AG08395 (cell line): ENCODE results near the gene MTSS2.

Experiments
- DNase-seq: peaks from one replicate; pipeline ENCODE4 v3.0.0; 2012; ENCODE audit warnings: mixed read lengths, low spot score

Gene MTSS2

DNA sequence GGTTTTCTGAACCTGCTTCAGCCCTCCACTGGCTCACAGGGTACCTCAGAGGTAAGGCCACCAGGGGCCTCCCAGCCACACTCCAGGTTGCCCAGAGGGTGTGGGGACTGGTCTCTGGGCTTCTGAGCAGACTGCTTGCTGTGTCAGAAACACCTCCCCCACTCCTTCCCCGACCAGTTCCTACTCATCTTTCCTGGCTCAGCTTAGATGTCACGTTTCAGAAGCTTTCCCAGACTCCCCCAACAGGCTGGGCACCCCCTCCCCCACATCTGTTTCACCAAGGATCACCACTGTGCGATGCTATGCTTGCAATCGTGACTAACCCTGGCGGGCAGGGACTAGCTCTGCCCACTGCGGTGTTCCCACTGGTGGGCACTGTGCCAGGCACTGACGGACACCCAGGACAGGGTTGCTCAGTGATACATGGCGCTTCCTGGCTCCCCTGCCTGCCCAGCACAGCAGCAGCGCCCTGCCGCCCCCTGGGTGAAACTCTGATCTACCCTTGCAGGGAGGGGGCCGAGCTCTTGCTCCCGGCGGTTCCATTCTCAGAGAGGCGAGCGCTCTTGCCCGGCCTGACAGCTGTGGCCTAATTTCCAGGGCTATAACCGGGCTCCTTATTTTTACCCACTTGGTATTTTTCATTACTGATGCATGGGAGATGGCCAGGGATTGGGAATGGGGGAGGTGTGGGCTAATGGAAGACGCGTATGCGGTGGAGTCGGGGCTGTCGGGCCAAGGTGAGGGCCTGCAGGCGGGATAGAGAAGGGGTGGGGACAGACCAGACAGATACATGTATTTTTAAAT, 29.4 kb upstream of the MTSS2 start:
- DNase-seq: peak; percentile 95

GRCh38 chr16:70714581-70715054, 28.8 kb upstream of the MTSS2 start:
- no peak for DNase-seq

DNA sequence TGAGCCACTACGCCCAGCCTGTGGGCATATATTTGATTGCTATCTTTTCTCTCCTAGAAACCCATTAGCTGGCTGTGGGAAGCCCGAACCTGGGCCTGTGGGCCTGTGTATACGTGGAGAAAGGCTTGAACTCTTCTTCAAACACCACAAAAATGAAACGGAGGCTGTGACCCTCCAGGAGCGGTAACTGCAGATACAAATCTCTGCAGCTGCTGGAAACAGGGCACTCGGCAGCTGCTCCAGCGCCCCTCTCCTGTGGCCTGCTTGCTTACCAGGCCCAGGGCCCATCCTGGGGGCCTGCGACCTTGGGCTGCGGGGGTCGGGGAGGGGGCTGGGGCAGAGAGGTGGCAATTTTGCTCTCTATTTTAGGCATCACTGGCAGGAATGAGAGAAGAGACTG, 28.0 kb upstream of the MTSS2 start:
- DNase-seq: no peak

DNA sequence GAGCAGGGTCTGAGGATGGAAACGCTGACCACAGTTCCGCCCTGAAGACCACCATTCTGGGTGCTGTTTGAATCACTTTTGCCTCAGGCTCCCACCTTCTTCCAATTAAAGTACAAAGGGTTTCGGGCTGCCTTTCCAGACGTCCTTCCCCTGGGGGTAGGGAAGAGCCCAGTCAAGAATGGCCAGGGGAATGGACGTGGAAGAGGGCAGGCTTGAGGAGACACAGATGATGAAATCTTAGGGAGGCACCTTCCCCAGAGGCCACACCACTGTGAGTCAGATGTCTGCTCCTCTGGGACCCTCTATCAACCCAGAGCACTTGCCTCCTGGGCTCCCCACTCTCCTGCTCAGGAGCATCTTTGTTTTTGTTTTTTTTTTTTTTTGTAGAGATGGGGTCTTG, 27.5 kb upstream of the MTSS2 start:
- no peak for DNase-seq

GRCh38 chr16:70712942-70713341, 27.1 kb upstream of the MTSS2 start:
- no peak for DNase-seq

DNA sequence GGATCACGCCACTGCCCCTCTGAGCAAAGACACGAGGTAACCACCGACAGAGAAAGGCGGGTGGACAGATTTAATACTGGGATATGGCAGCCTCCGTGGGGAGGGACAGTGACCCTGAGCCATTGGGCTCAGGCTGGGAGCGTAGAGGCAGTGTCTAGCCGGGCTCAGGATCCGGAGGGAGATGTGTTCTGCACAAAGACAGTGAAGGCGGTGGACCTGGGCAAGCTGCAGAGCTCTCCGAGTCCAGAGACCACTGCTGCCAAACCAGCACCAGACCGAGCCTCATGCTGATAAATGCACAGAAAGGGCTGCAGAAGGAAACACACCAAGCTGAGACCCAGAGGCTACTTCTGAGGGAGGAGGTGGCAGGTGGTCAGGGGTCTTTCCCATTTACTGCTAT, 26.5 kb upstream of the MTSS2 start:
- DNase-seq: no peak

- DNase-seq: no peak
Measured at GRCh38 chr16:70711211-70712031, 25.6 kb upstream of the MTSS2 start.

- DNase-seq: no peak
Measured at GRCh38 chr16:70710422-70711210, 24.8 kb upstream of the MTSS2 start.

DNA sequence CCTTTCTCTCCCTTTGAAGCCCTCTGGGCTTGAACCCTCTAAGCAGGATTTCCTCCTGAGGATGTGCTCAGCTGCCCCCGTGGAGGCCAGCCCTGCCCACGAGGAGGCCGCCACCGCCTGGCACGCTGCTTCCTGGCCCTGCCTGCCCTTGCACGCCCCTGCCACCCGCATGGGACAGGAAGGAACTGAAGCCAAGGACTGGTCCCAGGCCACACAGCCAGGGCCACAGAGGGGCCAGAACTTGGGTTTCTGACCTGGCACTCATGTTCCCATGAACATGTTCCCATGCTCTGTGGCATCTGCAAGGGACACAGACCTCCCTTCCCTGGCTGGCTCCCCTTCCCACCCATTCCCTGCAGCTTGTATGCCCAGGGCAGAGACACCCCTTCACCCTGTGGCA, 24.1 kb upstream of the MTSS2 start:
- no peak for DNase-seq

GRCh38 chr16:70709457-70709856, 23.6 kb upstream of the MTSS2 start:
- DNase-seq: no peak

DNA sequence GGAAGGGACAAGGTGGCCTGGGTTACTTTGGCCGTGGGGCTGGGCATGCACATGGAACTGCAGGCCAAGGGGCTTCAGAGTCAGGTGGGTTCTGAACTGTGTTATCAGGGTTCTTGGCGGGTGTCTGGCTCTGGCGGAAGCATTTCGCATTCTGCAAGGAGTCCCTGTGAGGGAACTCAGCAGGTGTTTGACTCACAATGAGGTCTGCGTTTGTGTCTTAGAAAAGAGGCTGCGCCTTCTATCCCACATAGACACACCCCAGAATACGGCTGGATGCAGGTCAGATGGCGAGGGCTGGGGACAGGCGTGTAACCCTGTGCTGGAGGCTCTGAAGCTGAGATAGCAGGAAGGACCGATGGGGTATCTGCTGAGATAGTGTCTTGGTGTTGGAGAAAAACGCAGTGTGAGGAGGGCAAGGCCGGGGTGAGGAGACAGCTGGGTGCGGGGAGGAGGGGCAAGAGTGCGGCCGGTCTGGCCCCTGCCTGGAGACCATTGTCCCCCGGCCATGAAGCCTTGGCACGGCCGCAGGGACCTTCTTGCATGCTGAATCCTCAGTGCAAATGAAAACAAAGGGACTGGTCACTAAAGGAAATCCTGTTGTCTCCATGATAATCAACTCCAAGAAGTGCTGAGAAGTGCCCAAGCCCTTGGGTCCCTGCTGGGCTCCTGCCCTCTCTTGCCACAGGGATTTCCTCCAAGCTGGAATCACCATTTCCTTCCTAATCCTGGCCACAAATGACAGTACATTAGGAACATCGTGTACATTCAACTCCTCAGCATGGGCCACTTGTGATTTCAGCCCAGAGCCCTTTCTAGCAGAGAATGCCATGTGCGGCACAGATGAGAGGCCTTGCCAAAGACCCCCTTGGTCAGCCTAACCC, 22.8 kb upstream of the MTSS2 start:
- no peak for DNase-seq

DNA sequence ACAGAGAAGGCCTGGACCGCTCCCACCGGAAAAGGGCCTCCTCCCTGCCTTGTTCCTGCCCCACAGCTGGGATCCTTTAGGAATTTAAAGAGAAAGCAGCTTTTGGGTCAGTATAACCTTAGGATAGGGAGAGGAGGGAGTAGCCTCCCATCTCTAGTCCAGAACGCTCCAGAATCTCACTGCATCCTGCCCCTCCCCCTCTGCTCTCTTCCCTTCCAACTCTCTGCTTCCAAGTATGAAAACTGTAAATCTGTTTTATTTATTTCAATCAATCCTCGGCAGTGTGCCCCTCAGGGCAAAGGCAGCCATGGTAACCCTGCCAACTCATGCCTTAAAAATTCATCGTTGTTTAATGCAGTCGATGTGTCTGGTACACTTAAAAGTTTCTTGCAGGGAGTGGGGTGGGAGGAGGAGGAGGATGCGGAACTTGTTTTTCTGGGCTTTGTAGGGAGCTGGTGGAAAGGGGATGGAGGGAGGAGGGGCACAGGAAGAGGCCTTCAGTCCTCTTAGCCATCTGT, 21.2 kb upstream of the MTSS2 start:
- DNase-seq: peak; percentile 74

GRCh38 chr16:70705056-70705455, 19.2 kb upstream of the MTSS2 start:
- DNase-seq: no peak

DNA sequence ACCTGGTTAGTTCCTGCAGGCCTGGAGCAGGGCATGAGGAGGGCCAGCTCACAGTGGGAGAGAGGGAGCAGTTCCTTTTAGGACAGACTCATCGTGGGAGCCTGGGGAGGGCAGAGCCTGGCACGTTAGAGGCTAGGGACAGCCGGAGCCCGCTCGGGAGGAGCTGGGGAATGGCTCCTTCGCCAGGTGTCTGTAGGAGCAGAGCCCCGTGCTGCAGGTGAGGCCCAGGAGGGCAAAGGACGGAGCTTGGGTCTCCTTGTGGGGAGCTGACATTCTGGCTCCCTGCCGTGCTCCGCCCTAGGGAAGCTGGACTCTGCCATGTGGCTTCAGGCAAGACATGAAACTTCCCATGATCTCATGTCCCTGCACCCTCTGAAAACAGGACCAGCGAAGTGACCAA, 18.7 kb upstream of the MTSS2 start:
- no peak for DNase-seq

- no peak for DNase-seq
Measured at GRCh38 chr16:70703835-70704381, 18.1 kb upstream of the MTSS2 start.

DNA sequence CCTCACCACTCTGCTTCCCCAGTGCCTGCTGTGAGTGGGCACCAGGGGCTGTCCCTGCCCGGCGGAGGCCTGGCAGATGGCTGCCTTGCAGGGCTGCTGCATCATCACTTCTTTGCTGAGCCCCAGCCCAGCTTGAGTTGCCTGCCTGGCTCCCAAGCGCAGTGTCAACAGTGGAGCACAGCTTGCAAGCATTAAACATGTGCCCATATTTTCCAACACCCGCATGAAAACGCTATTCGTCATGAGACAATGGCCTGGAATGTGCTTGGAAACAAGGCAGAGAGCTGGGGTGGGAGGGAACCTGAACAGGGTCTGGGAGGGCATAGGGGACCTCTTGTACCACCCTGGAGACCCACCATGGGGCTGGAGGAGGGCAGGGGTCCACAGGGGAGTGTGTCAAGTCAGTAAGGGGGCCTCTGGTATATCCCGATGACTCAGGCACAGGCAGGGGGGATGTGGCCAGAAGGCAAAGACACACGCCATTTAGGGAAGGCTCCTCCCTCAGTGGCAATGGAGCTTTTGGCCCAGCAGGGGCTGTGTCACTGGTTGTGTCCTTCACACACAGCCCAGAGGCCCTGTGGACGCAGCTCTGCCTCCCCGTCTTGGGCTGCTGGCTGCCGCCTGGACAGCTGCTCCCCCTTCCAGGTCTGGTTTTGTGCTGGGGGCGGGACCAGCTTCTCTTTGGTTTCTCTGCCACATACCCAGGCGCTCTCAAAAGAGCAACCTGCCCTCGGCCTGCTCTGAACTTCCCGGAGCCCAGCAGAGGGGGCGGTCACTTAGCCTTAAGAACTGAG, 17.4 kb upstream of the MTSS2 start:
- DNase-seq: peak; percentile 88

GRCh38 chr16:70702624-70703023, 16.8 kb upstream of the MTSS2 start:
- DNase-seq: no peak

GRCh38 chr16:70701998-70702397, 16.1 kb upstream of the MTSS2 start:
- DNase-seq: no peak

GRCh38 chr16:70701596-70701995, 15.7 kb upstream of the MTSS2 start:
- DNase-seq: no peak

- DNase-seq: no peak
Measured at GRCh38 chr16:70701036-70701435, 15.2 kb upstream of the MTSS2 start.
